UCSD-AML1 (cell line): ENCODE measurements around the gene RASA3.

Experiments used
- DNase-seq: peaks from one replicate; lab custom pipeline; 2025; ENCODE audit not compliant: unreplicated experiment; lab: John Stamatoyannopoulos, UW

Gene RASA3

DNA sequence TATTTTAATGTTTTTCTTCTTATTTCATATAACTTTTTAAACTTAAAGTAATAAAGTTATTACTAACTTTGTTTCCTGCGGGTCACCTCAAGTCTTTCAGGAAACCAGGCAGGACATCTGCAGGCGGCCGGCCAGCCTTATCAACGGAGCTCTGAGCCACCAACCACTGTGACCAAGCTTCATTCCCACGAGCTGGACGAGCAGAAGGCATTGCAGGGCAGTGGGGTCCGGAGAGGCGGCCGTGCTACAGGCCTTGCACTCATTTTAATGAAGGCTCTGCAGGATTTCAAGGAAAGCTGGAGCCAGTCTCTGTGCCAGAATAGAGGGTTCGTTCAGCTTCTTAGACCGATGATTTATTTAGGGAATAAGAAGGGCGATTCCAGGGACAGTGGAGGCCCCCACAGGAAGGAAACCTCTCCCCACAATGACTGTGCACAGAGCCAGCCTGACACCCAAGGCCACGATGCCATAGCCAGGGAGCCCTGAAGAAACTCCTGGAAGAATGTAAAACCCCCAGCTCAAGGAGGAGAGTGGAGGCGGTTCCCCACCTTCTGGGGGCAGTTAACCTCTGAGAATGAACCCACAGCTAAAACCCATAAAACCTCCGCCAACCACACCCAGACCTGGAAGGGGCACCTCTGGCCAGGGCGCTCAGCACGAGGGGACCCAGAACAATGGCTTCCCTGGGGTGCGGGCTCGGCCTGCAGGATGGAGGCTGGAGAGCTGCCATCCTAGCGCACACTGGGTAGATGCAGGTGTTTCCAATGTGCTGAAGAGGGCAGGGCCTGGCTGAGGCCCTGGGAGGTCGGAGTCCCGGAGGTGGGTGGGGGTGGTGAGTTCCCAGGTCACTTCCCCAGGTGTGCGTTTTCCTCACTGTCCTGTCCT lies 75.0 kb downstream of the RASA3 start:
- DNase-seq = peak; percentile 74

DNA sequence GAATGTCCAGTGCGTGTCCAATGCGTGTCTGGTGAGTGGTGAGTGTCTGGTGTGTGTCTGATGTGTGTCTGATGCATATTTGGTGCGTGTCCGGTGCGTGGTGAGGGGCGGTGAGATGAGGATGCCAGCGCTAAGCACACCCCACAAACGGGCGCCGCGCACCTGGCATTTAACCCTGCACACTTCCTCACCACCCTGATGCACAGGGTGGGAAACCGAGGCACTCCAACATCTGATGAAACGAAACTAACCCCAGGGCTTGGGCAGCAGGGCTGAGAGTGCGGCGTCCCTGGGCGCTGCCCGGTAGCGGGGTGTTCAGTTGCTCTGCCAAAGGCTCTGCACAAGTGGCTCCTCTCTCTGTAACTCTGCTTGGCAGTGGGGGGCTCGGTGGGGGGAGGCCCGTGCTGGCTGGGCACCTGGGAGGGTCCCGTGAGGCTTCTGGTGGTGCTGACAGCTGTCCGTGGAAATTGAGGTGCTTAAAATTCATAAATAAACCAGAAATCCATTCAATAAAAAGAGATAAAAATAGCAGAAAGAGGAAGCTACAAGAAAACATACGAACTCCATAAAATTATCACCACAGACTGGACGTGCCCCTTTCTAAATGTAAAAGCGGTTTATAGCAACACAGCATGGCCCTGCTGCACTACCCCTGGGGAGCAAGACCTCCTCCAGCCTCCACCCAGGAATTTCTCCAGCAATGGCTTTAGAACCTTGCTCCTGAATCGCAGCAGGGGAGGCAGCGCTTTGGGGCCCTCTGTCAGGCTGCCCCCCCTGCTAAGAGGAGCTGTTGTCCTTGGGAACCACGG lies 76.0 kb downstream of the RASA3 start:
- DNase-seq = no peak

GRCh38 chr13:114055766-114056165 lies 76.7 kb downstream of the RASA3 start:
- no peak for DNase-seq

- DNase-seq = no peak
These were observed 77.5 kb downstream of the RASA3 start for GRCh38 chr13:114054830-114055439.

DNA sequence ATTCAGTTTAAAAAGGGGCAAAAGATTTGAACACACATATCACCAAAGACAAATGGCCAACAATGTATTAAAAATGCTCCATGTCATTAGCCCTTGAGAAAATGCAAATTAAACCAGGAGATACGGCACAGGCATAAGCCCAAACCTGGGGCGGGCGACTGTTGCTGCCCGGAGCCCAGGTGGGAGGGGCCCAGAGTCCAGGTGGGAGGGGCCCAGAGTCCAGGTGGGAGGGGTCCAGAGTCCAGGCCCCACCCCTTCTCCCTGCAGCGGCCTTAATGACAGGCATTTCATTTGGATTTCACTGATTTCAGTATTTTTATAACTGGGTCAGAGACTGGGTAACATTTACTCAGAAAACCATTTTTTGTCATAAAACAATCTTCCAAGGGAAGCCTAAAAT lies 78.2 kb downstream of the RASA3 start:
- DNase-seq = no peak

DNA sequence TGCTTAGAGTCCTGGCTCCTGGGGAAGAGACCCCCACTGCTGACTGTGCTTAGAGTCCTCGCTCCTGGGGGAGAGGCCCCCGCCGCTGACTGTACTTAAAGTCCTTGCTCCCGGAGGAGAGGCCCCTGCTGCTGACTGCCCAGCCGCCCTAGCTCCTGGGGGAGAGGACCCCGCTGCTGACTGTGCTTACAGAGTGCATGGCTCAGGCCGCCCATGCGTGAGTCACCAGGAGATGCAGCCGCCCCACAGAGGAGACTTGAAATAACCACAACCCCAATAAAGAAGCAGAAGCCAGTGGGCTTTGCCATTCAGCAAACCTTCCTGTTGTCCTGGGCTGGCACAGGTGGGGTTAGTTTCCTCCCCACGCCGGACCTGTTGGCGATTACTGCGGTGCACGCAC lies 79.4 kb downstream of the RASA3 start:
- peak; percentile 33 for DNase-seq

GRCh38 chr13:114050536-114051450 lies 81.6 kb downstream of the RASA3 start:
- DNase-seq = no peak

DNA sequence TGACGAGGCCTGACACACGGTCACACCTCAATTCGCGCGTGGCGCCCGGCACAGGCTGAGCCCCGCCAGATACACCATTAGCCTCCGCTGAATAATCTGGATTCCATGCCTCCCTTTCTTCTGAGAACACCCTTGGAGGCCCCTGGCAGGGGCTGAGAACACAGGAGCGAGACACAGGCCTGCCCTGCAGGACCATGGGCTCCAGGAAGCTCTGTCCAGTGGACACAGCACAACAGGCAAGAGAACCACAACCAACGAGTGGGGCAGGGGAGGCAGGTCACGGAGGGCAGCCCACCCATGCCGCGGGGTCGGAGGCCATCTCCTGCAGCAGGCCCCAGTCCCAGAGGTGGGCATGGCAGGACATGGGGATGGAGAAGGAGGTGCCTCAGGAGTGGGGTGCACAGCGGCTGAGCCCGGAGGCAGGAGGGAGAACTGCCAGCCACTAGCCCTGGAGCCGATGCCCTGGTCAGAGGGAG lies 82.8 kb downstream of the RASA3 start:
- DNase-seq = no peak

- peak; percentile 39 for DNase-seq
These were observed 83.4 kb downstream of the RASA3 start for GRCh38 chr13:114049026-114049425.

GRCh38 chr13:114048443-114048842 lies 84.0 kb downstream of the RASA3 start:
- no peak for DNase-seq

GRCh38 chr13:114047358-114047881 lies 85.0 kb downstream of the RASA3 start:
- no peak for DNase-seq

DNA sequence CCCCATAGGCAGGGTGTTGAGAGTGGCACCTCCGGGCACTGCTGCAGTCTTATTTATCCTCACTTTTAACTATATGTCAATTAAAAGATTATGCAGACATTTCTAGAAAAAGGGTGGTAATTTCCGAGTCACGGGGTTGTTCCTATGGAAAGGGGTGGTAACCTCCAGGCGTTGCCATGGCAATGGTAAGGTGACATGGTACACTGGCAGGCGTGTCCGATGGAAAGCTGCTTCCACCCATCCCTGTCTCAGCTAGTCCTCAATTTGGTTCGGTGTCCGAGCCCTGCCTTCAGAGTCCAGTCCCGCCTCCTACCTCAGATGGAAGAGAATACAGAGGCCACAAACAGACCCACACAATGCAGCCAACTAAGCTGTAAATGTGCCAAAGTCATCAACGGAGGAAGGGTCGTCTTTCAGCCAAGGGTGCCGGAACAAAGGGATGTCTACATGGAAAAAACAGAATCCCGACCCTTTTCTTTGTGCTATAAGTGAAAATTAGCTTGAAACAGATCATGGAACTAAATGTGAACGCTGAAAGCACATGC lies 85.9 kb downstream of the RASA3 start:
- DNase-seq = no peak

DNA sequence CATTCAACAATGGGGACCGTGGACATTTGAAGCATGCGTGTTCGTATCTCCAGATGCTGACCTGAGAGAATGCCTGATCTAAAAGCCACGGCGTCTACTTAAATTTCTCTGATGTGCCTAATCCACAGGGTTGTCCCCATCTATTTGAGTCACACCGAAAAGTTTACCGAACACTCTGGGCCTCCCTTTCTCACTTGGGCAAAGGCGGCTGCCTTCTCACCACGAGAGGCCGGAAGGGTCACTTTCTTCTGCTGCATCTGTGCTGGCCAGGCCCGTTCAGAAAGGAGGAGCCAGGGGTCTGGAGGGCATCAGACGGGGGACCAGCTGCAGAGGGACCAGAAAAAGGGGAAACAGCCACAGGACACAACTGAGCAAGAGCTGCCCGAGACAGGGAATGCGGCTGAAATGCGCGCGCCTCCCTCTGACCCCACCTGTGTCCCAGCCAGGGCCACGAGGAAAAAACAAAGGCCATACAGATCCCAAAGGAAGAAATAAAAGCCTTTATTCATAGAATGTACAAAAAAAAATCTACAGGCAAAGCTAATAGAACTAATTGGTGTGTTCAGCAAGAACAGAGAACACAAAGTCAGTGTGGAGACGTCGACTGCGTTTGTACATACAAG lies 87.2 kb downstream of the RASA3 start:
- DNase-seq = no peak

GRCh38 chr13:114044486-114044885 lies 87.9 kb downstream of the RASA3 start:
- DNase-seq = no peak

- DNase-seq = peak; percentile 36
These were observed 88.9 kb downstream of the RASA3 start for GRCh38 chr13:114043421-114044053.

GRCh38 chr13:114042066-114042815 lies 90.2 kb downstream of the RASA3 start:
- no peak for DNase-seq

DNA sequence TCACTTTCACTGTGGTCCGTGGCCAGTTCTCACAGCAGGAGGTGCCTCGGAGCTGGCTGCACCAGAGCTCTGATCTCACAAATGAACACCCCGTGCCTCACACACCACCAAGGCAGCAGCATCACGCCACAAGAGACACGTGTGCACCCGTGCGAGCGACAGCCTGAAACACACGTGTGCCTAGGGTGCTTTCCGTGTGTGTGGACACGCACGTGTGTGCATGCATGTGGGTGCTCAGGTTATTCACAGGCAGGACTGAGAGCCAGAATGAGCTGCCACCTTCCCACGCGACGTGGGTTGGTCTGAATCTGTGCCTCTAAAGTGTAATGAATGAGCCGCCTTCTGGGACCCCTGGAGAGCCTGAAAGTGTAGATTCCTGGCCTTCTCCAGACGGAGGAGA lies 90.9 kb downstream of the RASA3 start:
- no peak for DNase-seq

DNA sequence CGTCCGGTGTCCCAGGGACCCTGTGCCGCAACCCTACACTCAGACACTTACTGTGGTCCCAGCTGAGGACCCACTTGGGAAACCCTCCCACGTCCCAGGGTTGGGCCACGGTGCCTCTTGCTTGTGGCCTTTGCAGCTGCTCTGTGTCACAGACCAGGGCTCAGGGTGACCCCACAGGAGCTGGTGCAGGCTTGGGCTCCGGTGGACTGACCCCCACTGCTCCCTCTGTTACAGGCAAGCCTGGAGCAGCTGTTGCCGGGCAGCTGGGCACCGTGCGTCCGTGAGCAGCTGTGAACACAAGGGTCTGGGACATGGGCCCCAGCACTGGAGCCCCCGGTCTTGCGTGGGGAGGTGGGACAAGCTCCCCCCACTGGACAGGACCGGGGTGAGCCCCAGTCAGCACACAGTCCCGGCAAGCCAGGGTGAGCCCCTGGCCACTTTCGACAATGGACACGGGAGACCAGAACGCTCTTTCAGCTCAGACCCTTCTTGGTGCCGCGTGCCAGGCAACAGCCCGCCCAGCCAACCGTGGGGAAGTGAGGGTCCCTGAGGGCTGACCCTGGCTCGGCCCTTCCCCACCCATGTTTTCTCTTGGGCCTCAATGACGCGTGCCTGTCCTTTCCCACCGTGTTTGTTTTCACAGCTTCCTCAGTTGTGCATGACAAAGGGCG lies 92.8 kb downstream of the RASA3 start:
- no peak for DNase-seq
